ACC112 (cell line): ENCODE data around the gene ZNF792.
"Not testable (repeated sequence)": the region's sequence is repeated elsewhere in the genome, so short reads cannot be mapped to it uniquely, and the experiment has no call there.

Experiments used
- H2AFZ ChIP-seq: fragments of 200-600 bp; sonication (generic); one replicate; pipeline ENCODE4 v1.6.0; 2017; ENCODE audit warnings: antibody characterized with exemption, low read length; ENCODE audit not compliant: unreplicated experiment
- H3K27ac ChIP-seq: fragments of 200-600 bp; sonication (generic); 2 replicates; pipeline ENCODE4 v1.5.1; 2014; ENCODE audit warnings: low read depth, mild to moderate bottlenecking, antibody characterized with exemption, low read length, moderate library complexity
- H3K27me3 ChIP-seq: fragments of 200-600 bp; sonication (generic); 2 replicates; pipeline ENCODE4 v1.6.1; 2014; ENCODE audit warnings: mild to moderate bottlenecking, antibody characterized with exemption, low read length, moderate library complexity, mixed read lengths; ENCODE audit not compliant: insufficient read depth
- H3K36me3 ChIP-seq: fragments of 200-600 bp; sonication (generic); 2 replicates; pipeline ENCODE4 v1.6.1; 2016; ENCODE audit warnings: mild to moderate bottlenecking, antibody characterized with exemption, low read length, moderate library complexity, mixed read lengths; ENCODE audit not compliant: insufficient read depth
- H3K4me1 ChIP-seq: fragments of 200-600 bp; sonication (generic); one replicate; pipeline ENCODE4 v1.6.1; 2016; ENCODE audit warnings: low read length, mixed read lengths; ENCODE audit not compliant: insufficient read depth, unreplicated experiment, control insufficient read depth
- H3K4me3 ChIP-seq: fragments of 200-600 bp; sonication (generic); 2 replicates; pipeline ENCODE4 v1.5.1; 2014; ENCODE audit warnings: mild to moderate bottlenecking, low read depth, low read length
- H3K79me2 ChIP-seq: fragments of 200-600 bp; sonication (generic); one replicate; pipeline ENCODE4 v1.6.0; 2016; ENCODE audit warnings: low read length; ENCODE audit not compliant: control insufficient read depth, unreplicated experiment, insufficient read depth

The ZNF792 gene

DNA sequence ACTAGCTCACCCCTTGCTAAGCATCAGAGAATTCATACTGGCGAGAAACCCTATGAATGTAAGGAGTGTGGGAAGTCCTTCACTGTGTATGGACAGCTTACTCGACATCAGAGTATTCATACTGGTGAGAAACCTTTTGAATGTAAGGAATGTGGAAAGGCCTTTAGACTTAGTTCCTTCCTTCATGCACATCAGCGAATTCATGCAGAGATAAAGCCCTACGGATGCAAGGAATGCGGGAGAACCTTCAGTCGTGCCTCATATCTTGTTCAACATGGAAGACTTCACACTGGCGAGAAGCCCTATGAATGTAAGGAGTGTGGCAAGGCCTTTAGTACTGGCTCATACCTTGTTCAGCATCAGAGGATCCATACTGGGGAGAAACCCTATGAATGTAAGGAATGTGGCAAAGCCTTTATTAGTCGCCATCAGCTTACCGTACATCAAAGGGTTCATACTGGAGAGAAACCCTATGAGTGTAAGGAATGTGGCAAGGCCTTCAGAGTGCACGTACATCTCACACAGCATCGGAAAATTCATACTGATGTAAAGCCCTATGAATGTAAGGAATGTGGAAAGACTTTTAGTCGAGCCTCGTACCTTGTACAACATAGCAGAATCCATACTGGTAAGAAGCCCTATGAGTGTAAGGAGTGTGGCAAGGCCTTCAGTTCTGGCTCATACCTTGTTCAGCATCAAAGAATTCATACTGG lies 20.0 kb downstream of the ZNF792 start:
- Histone ChIP-seq H3K79me2 (no peaks in the 10 kb centered on the region), H3K4me3 (no peak overlapping the region), H3K36me3 (peaks cover 17% of the 10 kb centered on the region), H2AFZ (no peak overlapping the region), H3K27me3 (no peaks in the 10 kb centered on the region), H3K4me1 (no peaks in the 10 kb centered on the region), H3K27ac (no peak overlapping the region)

DNA sequence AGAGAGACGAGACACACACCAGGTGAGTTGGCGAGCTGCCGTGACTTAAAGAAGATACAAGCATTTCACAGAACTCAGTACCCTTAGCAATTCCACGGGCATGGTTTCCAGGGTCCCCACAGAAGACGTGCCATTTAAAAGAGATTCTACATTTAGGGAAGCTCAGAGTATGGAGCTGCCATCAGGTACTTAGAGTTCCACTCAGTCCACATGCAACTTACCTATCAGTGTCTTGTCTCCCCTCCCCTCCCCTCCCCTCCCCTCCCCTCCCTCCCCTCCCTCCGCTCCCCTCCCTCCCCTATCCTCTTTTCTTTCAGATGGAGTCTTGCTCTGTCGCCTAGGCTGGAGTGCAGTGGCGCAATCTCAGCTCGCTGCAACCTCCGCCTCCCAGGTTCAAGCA lies 25.1 kb downstream of the ZNF792 start:
- Histone ChIP-seq H3K79me2 (no peaks in the 10 kb centered on the region), H3K4me1 (no peaks in the 10 kb centered on the region), H3K27ac (no peak overlapping the region), H3K27me3 (no peaks in the 10 kb centered on the region), H3K4me3 (no peak overlapping the region), H3K36me3 (peaks cover 16% of the 10 kb centered on the region), H2AFZ (no peak overlapping the region)

DNA sequence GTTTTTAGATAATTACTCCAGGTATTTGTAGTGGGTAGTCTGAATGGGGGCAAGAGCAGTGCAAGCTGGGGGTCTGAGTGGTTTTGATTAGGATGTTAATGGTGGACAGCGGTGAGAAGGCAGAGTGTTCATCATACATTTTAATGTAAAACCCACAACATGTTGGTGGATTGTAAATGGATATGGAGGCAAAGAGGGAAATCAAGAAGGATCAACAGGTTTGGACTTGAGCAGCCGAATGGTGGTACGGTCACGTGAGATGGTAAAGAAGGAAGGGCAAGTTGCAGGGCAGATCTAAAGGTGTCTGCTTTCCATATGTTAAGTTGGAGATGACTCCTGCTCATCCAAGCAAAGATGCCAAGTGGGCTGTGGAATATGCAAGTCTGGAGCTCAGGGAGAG lies 27.8 kb downstream of the ZNF792 start:
- Histone ChIP-seq H3K36me3 (peaks cover 7% of the 10 kb centered on the region), H3K4me1 (no peaks in the 10 kb centered on the region), H2AFZ (no peak overlapping the region), H3K79me2 (no peaks in the 10 kb centered on the region), H3K27ac (no peak overlapping the region), H3K4me3 (no peak overlapping the region), H3K27me3 (no peaks in the 10 kb centered on the region)

DNA sequence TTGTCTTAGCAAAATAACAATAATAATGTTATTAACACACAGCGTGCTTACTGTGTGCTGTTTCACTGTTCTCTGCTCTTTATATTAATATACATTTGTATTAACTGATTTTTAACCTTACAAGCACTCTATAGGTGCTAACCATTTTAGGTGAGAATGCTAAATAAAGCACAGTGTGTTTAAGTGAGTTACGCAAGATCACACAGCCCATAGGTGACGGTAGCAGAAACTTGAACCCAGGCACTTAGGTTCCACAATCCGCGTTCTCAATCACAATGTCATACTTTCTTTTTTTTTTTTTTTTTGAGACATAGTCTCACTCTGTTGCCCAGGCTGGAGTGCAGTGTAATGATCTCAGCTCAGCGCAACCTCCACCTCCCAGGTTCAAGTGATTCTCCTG lies 31.5 kb downstream of the ZNF792 start:
- Histone ChIP-seq H3K4me1 (peaks cover 2% of the 10 kb centered on the region), H3K27me3 (no peaks in the 10 kb centered on the region), H3K27ac (no peak overlapping the region), H3K4me3 (no peak overlapping the region), H3K79me2 (no peaks in the 10 kb centered on the region), H3K36me3 (peaks cover 7% of the 10 kb centered on the region), H2AFZ (no peak overlapping the region)

DNA sequence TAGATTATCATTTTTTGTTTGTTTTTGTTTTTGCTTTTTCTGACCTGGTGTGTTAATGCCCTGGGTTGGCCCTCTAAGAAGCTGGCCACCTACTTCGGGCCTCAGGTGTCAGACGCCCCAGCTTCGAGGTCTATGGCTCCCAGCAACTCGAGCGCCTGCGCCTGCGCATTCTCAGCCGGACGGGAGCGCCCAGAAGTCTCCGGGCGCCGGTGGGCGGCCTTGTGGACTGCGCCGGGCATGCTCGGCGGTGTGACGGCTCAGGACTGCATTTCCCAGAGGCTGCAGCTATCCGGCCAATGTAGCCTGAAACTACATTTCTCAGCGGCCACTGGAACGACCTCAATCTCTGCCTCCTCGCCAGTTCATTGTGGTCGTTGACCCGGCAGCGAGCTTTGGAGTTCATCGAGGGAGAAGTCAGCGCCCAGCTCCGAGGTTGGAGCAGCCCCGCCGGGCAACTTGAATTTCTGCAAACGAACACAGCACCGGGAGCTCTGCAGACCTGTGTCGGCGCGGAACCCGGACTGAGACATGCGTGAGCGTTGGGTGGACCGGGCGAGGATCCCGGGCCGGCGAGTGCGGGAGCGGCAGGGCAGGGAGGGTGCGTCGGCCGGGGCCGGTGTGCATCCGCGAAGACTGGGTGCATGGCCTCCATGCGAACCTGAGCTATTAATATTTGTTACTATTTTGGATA lies 37.2 kb downstream of the ZNF792 start, which contains the start of gene ZNF30:
TSS of gene ZNF30 (plus strand) at position 219 of the 691 bp plus-strand sequence. CDS start 3,045 bp downstream, outside the sequence.
- 0 out of 2 replicates have a peak, but pooled peaks cover 4% of the 10 kb centered on the region for H3K27me3 ChIP-seq
- peak within 1 kb of the TSS; percentile 99 for H2AFZ ChIP-seq
- no peaks in the 10 kb centered on the region for H3K79me2 ChIP-seq
- H3K27ac ChIP-seq = no peak within 1 kb of the TSS
- H3K36me3 ChIP-seq = no peaks in the 10 kb centered on the region
- H3K4me1 ChIP-seq = peaks cover 2% of the 10 kb centered on the region
- H3K4me3 ChIP-seq = peak within 1 kb of the TSS; percentile 79

DNA sequence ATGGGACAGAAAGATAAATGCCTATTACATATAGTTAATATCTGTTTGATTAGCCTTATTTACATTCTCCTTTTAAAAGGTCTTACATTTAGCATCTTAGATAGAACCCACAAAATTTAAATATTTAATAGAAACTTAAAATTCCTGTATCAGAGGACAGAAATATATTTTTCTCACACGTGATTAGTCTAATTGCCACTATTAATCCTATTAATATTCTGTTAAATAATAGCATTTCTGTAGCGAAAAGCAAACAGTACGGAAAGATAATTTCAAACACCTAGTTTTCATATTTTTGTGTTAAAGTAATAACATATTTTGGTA lies 37.7 kb downstream of the ZNF792 start:
- Histone ChIP-seq H3K4me3 (peak overlapping the region; percentile 79), H3K27me3 (0 out of 2 replicates have a peak, but pooled peaks cover 4% of the 10 kb centered on the region), H3K79me2 (no peaks in the 10 kb centered on the region), H2AFZ (no peak overlapping the region), H3K36me3 (no peaks in the 10 kb centered on the region), H3K27ac (no peak overlapping the region), H3K4me1 (peaks cover 2% of the 10 kb centered on the region)

DNA sequence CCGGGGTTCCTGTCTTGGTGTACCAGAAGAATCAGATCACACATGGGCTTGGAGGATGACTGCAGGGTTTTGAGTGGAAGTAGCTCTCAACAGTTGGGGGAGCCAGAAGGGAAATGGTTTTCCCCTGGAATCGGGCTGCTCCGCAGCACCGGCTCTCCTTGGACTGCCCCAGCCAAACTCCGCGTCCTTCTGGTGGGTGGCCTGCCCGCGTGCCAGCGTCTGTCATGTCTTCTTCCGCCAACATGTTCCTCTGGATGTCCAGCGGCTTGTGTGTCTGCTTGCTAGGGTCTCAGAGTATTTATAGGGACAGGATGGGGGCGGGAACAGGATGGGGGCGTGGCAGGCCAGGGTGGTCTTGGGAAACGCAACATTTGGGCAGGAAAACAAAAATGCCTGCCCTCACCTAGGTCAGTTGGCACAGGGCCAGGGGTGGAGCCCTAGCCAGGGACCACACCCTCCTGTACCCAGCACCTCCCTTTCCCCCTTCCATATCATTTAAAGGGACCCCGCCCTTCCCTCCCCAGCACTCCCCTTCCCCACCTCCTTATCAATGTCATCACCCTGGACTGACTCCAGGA lies 38.7 kb downstream of the ZNF792 start:
- Histone ChIP-seq H3K4me1 (peaks cover 2% of the 10 kb centered on the region), H3K79me2 (no peaks in the 10 kb centered on the region), H3K27ac (no peak overlapping the region), H3K4me3 (no peak overlapping the region), H2AFZ (no peak overlapping the region), H3K27me3 (0 out of 2 replicates have a peak, but pooled peaks cover 4% of the 10 kb centered on the region), H3K36me3 (no peaks in the 10 kb centered on the region)

DNA sequence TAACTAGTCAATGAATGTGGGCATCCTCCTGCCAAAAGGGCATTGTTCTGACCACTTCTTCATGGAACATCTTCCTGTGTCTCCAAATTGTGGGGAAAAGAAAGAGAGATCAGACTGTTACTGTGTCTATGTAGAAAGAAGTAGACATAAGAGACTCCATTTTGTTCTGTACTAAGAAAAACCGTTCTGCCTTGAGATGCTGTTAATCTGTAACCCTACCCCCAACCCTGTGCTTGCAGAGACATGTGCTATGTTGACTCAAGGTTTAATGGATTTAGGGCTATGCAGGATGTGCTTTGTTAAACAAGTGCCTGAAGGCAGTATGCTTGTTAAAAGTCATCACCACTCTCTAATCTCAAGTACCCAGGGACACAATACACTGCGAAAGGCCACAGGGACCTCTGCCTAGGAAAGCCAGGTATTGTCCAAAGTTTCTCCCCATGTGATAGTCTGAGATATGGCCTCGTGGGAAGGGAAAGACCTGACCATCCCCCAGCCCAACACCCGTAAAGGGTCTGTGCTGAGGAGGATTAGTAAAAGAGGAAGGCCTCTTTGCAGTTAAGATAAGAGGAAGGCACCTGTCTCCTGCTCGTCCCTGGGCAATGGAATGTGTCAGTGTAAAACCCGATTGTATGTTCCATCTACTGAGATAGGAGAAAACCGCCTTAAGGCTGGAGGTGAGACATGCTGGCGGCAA lies 43.8 kb downstream of the ZNF792 start:
- not testable (repeated sequence) for H3K27me3 ChIP-seq, H3K79me2 ChIP-seq, H3K4me3 ChIP-seq, H3K4me1 ChIP-seq, H2AFZ ChIP-seq, H3K36me3 ChIP-seq, H3K27ac ChIP-seq

DNA sequence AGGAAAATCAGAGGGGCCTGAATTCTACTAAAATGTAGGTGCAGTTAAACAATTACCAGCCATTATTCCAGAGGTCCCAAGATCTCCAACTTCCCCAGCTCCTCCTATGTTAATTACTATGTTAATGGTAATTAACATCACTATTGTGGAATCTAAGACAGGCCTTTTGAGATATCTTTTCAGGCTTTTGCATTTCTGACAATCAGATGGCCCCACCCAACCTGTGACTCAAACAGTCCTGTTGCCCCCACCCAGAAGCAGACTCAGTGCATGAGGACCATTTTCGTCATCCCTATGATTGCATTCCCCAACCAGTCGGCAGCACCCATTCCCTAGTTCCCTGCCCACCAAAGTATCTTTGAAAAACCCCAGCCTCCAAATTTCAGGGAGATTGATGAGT lies 45.8 kb downstream of the ZNF792 start:
- Histone ChIP-seq H3K4me1 (no peaks in the 10 kb centered on the region), H3K27ac (no peak overlapping the region), H3K4me3 (no peak overlapping the region), H2AFZ (no peak overlapping the region), H3K79me2 (no peaks in the 10 kb centered on the region), H3K27me3 (no peaks in the 10 kb centered on the region), H3K36me3 (no peaks in the 10 kb centered on the region)

DNA sequence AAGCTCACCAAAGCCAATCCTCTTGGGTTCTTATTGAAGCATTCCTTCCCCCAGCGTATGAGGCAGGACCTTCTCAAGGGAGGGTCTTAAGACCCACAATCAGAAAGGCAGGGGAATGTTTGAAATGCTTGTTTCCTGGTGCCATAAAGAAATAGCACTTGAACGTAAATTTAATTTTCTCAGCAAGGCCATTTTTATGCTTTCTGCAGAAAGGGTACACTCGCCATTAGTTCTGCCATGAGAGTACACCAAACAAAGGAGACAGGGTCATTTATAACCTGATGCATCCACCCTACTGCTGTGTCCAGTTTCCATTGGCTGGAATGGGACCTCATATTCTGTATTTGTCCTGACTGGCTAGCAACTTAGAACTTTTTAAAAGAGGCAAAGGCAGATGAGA lies 46.9 kb downstream of the ZNF792 start:
- H2AFZ ChIP-seq, H3K36me3 ChIP-seq, H3K27ac ChIP-seq, H3K4me3 ChIP-seq, H3K27me3 ChIP-seq, H3K4me1 ChIP-seq, H3K79me2 ChIP-seq: not testable (repeated sequence)
